Keratinocyte (primary cell): Measurements from ENCODE around the gene SUSD4. TPM values are rescaled to one million over a fixed set of nuclear protein-coding genes. Genes with fewer than 3 reads are reported as not detected.

Experiments
- DNase-seq: peaks from one replicate; pipeline ENCODE4 v3.0.0-alpha.2; 2011; ENCODE audit warnings: low read depth, missing footprints, low spot score
- FAIRE-seq: peaks from 2 replicates; lab custom pipeline; 2011; peaks lifted over from hg19 to GRCh38; lab: Jason Lieb, UNC
- H2AFZ ChIP-seq: 2 replicates; pipeline ENCODE4 v1.6.0; 2012; ENCODE audit warnings: low read length, control low read depth, inconsistent platforms; ENCODE audit not compliant: control insufficient read depth
- H3K27ac ChIP-seq: 2 replicates; pipeline ENCODE4 v1.5.1; 2011; ENCODE audit warnings: low read length; ENCODE audit not compliant: control insufficient read depth, insufficient read depth
- H3K27me3 ChIP-seq: 3 replicates; pipeline ENCODE4 v1.6.0; 2011; ENCODE audit warnings: low read length; ENCODE audit not compliant: control insufficient read depth, insufficient read depth; ENCODE audit errors: extremely low read depth
- H3K36me3 ChIP-seq, 2 experiments: 2 replicates in 1 of 2; 3 replicates in 1 of 2; pipeline ENCODE4 v1.5.1; 2011; ENCODE audit warnings: low read length in 2 of 2, mild to moderate bottlenecking in 1 of 2; ENCODE audit not compliant: control insufficient read depth in 2 of 2, insufficient read depth in 2 of 2; ENCODE audit errors: extremely low read depth in 1 of 2
- H3K4me1 ChIP-seq: 3 replicates; pipeline ENCODE4 v1.5.1; 2011; ENCODE audit warnings: low read length; ENCODE audit not compliant: control insufficient read depth, insufficient read depth; ENCODE audit errors: extremely low read depth
- H3K4me2 ChIP-seq: 3 replicates; pipeline ENCODE4 v1.6.0; 2011; ENCODE audit warnings: low read depth, low read length; ENCODE audit not compliant: control insufficient read depth, insufficient read depth; ENCODE audit errors: extremely low read depth
- H3K4me3 ChIP-seq, 3 experiments: fragments of 200-600 bp in 1 of 3; sonication (generic) in 1 of 3; 2 replicates in 2 of 3; 3 replicates in 1 of 3; pipeline ENCODE4 v1.5.1; 2011 to 2016; ENCODE audit warnings: low read length in 3 of 3, mild to moderate bottlenecking in 3 of 3, control low read depth in 2 of 3, inconsistent platforms in 1 of 3, low read depth in 1 of 3, mixed read lengths in 1 of 3, mixed run types in 1 of 3, moderate library complexity in 1 of 3; ENCODE audit not compliant: control insufficient read depth in 2 of 3, insufficient read depth in 2 of 3; ENCODE audit errors: extremely low read depth in 1 of 3
- H3K79me2 ChIP-seq: 2 replicates; pipeline ENCODE4 v1.6.0; 2012; ENCODE audit warnings: low read length; ENCODE audit not compliant: control insufficient read depth, insufficient read depth
- H3K9ac ChIP-seq: 3 replicates; pipeline ENCODE4 v1.6.0; 2011; ENCODE audit warnings: low read length; ENCODE audit not compliant: control insufficient read depth, insufficient read depth; ENCODE audit errors: extremely low read depth
- H3K9me1 ChIP-seq: 3 replicates; pipeline ENCODE4 v1.6.0; 2011; ENCODE audit warnings: low read length; ENCODE audit not compliant: control insufficient read depth, insufficient read depth; ENCODE audit errors: extremely low read depth
- H3K9me3 ChIP-seq: 2 replicates; pipeline ENCODE4 v1.5.1; 2012; ENCODE audit warnings: low read depth, low read length; ENCODE audit not compliant: control insufficient read depth
- H4K20me1 ChIP-seq: 3 replicates; pipeline ENCODE4 v1.6.0; 2011; ENCODE audit warnings: low read length; ENCODE audit not compliant: control insufficient read depth, insufficient read depth; ENCODE audit errors: extremely low read depth
- EZH2 ChIP-seq: IDR thresholded peaks from one replicate; pipeline ENCODE4 v1.6.1; 2012; ENCODE audit warnings: inconsistent platforms, mild to moderate bottlenecking, low read length, moderate library complexity
- dilution Hi-C: fragments of 300-500 bp; cut with MboI; formaldehyde crosslinking; loops from one replicate; pipeline ENCODE4 v1.7.0; 2020; ENCODE audit warnings: low sequenced_read_pairs; ENCODE audit not compliant: extremely low pct_ligation_motif_present
- polyA plus RNA-seq, 5 experiments: library from polyadenylated mRNA; depleted of rRNA in 3 of 5; stranded (reverse) in 3 of 5; stranded (forward) in 1 of 5; unstranded in 1 of 5; fragments of >200 nt; gene quantifications; 1 replicate in 1 of 5; 2 replicates in 3 of 5; 3 replicates in 1 of 5; pipeline versions ENCODE4 v1.2.1 to v1.2.3, GENCODE V29; 2011 to 2012; ENCODE audit warnings: missing spikeins in 2 of 5, low read depth in 1 of 5, low replicate concordance in 1 of 5
- TF ChIP-seq, protein P1 (sequence below), 3 experiments: IDR thresholded peaks in 1 of 3; conservative IDR thresholded peaks in 1 of 3; optimal IDR thresholded peaks in 1 of 3; 2 replicates in 2 of 3; 3 replicates in 1 of 3; pipeline versions ENCODE3 to v1.5.1; 2011; ENCODE audit warnings: low read length in 3 of 3, mild to moderate bottlenecking in 3 of 3, moderate library complexity in 2 of 3, control low read depth in 1 of 3, inconsistent platforms in 1 of 3; ENCODE audit not compliant: insufficient read depth in 2 of 3; ENCODE audit errors: extremely low read depth in 1 of 3

Gene SUSD4
- polyA plus RNA-seq, 1 donor (not counting 4 experiments of a cell fraction or from before 2014, with no cell fraction given), result 1.6 TPM

DNA sequence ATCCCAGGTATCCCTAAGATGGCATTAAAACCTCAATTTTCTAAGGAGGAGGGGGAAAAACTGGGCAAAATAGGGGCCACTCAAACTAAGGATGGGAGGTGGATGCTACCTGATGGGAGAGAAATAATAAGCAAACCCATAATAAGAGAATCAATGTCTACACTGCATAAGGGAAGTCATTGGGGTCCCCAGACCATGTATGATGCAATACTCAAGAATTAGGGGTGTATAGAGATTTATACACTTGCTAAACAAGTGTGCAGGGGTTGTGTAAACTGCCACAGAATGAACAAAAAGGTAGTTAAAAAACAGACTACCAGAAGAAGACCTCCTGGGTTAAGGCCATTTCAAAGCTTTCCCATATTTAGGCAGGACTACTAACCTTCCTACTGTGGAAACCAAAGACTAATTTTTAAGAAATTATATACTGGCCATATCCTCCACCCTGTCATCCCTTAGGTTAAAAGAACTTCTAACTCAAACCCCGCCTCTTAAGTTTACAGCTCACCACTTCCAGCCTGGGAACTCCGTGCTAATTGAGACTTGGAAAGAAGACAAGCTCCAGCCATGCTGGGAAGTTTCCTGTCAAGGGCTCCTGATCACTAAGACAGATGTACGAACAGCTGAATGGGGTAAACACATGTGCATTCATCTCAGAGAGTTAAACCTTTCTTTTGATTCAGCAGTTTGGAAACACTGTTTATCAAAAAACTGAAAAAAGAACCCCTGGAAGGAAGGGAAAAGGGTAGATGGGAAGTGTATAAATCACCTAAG lies 156.5 kb downstream of the SUSD4 start:
- no peak overlapping the region for H3K27ac ChIP-seq
- H3K27me3 ChIP-seq, result no peaks in the 10 kb centered on the region
- H3K4me2 ChIP-seq, result no peak overlapping the region
- dilution Hi-C loops, result no loop called here
- no peak for TF ChIP-seq EZH2
- TF ChIP-seq, protein P1, sequence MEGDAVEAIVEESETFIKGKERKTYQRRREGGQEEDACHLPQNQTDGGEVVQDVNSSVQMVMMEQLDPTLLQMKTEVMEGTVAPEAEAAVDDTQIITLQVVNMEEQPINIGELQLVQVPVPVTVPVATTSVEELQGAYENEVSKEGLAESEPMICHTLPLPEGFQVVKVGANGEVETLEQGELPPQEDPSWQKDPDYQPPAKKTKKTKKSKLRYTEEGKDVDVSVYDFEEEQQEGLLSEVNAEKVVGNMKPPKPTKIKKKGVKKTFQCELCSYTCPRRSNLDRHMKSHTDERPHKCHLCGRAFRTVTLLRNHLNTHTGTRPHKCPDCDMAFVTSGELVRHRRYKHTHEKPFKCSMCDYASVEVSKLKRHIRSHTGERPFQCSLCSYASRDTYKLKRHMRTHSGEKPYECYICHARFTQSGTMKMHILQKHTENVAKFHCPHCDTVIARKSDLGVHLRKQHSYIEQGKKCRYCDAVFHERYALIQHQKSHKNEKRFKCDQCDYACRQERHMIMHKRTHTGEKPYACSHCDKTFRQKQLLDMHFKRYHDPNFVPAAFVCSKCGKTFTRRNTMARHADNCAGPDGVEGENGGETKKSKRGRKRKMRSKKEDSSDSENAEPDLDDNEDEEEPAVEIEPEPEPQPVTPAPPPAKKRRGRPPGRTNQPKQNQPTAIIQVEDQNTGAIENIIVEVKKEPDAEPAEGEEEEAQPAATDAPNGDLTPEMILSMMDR (optimal IDR thresholded peaks at IDR 0.05 in 1 of 3, IDR thresholded peaks at IDR 0.05 in 1 of 3, conservative IDR thresholded peaks at IDR 0.05 in 1 of 3; ENCODE audit: extremely low read depth in 1 of 3, insufficient read depth in 2 of 3, low read length in 3 of 3), result no peak
- no peak overlapping the region for H2AFZ ChIP-seq
- no peak overlapping the region for H3K9ac ChIP-seq
- no peaks in the 10 kb centered on the region for H3K4me1 ChIP-seq
- DNase-seq (no peak), FAIRE-seq (no peak)
- H3K4me3 ChIP-seq, result no peak overlapping the region
- no peaks in the 10 kb centered on the region for H3K79me2 ChIP-seq
- no peaks in the 10 kb centered on the region for H4K20me1 ChIP-seq
- H3K36me3 ChIP-seq, result no peaks in the 10 kb centered on the region
- H3K9me1 ChIP-seq, result no peaks in the 10 kb centered on the region
- no peaks in the 10 kb centered on the region for H3K9me3 ChIP-seq

DNA sequence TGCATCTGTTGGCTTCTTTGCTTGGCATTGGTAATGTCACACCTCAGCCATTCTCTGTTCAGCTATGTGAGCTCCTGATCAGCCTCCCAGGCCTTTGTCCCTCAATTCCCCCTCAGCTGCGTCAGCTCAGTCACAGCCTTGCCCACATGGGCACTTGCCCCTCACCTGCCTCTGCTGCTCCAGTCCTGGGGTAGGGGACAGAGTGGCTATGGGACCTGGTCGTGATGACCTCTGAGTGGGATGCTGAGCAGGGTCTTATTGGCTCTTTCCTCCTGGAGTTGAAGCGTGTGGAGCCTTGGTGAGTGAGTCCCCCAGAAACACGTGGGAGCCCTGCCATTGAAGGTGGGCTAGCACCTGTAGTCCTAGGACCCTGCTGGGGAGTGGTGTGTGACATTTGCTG lies 159.6 kb downstream of the SUSD4 start:
- no peak overlapping the region for H2AFZ ChIP-seq
- dilution Hi-C loops, result no loop called here
- H3K4me1 ChIP-seq, result no peaks in the 10 kb centered on the region
- no peak for DNase-seq
- no peak overlapping the region for H3K9ac ChIP-seq
- no peak for TF ChIP-seq EZH2
- TF ChIP-seq, protein P1 (optimal IDR thresholded peaks at IDR 0.05 in 1 of 3, IDR thresholded peaks at IDR 0.05 in 1 of 3, conservative IDR thresholded peaks at IDR 0.05 in 1 of 3; ENCODE audit: extremely low read depth in 1 of 3, insufficient read depth in 2 of 3, low read length in 3 of 3), result no peak
- H3K9me3 ChIP-seq, result no peaks in the 10 kb centered on the region
- H3K79me2 ChIP-seq, result no peaks in the 10 kb centered on the region
- H3K9me1 ChIP-seq, result no peaks in the 10 kb centered on the region
- no peak for FAIRE-seq
- H3K36me3 ChIP-seq, result no peaks in the 10 kb centered on the region
- no peak overlapping the region for H3K4me3 ChIP-seq
- no peaks in the 10 kb centered on the region for H4K20me1 ChIP-seq
- H3K4me2 ChIP-seq, result no peak overlapping the region
- no peak overlapping the region for H3K27ac ChIP-seq
- peaks cover 5% of the 10 kb centered on the region for H3K27me3 ChIP-seq
